Thymus (tissue), 11 donors: ENCODE measurements around the gene ZBTB2. TPM values are rescaled to one million over a fixed set of nuclear protein-coding genes. Genes with fewer than 3 reads are reported as not detected.
"Not testable (repeated sequence)": the region's sequence is repeated elsewhere in the genome, so short reads cannot be mapped to it uniquely, and the experiment has no call there.

Experiments used
- DNase-seq, 9 donors: peaks; one replicate each; pipeline ENCODE4 v3.0.0-alpha.2; 2013; ENCODE audit warnings: low spot score in 9 of 9, low read depth in 6 of 9, missing footprints in 1 of 9
- H3K27ac ChIP-seq, 2 donors: one replicate each; pipeline ENCODE4 v1.5.1; 2013; ENCODE audit warnings: control low read depth in 1 of 2, low read depth in 1 of 2, low read length in 1 of 2, mild to moderate bottlenecking in 1 of 2, moderate library complexity in 1 of 2
- H3K27me3 ChIP-seq, 2 donors: one replicate each; pipeline ENCODE4 v1.5.1; 2013; ENCODE audit warnings: low read length in 1 of 2; ENCODE audit not compliant: control insufficient read depth in 2 of 2, insufficient read depth in 1 of 2
- H3K36me3 ChIP-seq, 2 donors: one replicate each; pipeline ENCODE4 v1.5.1; 2013; ENCODE audit warnings: low read length in 1 of 2, mild to moderate bottlenecking in 1 of 2, moderate library complexity in 1 of 2; ENCODE audit not compliant: control insufficient read depth in 2 of 2, insufficient read depth in 2 of 2
- H3K4me1 ChIP-seq, 2 donors: one replicate each; pipeline ENCODE4 v1.5.1; 2013; ENCODE audit warnings: low read length in 2 of 2; ENCODE audit not compliant: control insufficient read depth in 2 of 2, insufficient read depth in 2 of 2
- H3K4me3 ChIP-seq, 2 donors: one replicate each; pipeline ENCODE4 v1.5.1; 2013; ENCODE audit warnings: low read length in 2 of 2, control low read depth in 1 of 2, mild to moderate bottlenecking in 1 of 2
- H3K9me3 ChIP-seq, 2 donors: one replicate each; pipeline ENCODE4 v1.5.1; 2013; ENCODE audit warnings: low read length in 1 of 2, mild to moderate bottlenecking in 1 of 2; ENCODE audit not compliant: control insufficient read depth in 2 of 2, insufficient read depth in 1 of 2
- WGBS: extraction: QIAGEN DNeasy Blood & Tissue Kit; methylation state at CpG from one replicate; pipeline ENCODE4 v1.1.7; 2013; 5-methylcytosine and 5-hydroxymethylcytosine counted together
- polyA plus RNA-seq: library from polyadenylated mRNA; stranded (reverse); fragments of 200-250 nt; gene quantifications from one replicate; pipeline ENCODE4 v1.2.3, GENCODE V29; 2013
- total RNA-seq: library from RNA; stranded (reverse); fragments of 120-200 nt; gene quantifications from one replicate; pipeline ENCODE4 v1.2.4, GENCODE V29; 2013
- donor health status: healthy.

ZBTB2 gene
- total and polyA plus RNA-seq, 2 donors: 22.1 to 22.8 TPM

- Histone ChIP-seq H3K4me3 (no peak overlapping the region), H3K36me3 (no peaks in the 10 kb centered on the region), H3K4me1 (peaks cover 0 to 12% of the 10 kb centered on the region in 2 donors), H3K9me3 (peaks cover 0 to 4% of the 10 kb centered on the region in 2 donors), H3K27me3 (peaks cover 25 to 43% of the 10 kb centered on the region in 2 donors), H3K27ac (peak overlapping the region in 1 of 2 donors; percentile 46)
- 24% methylated on average over 12 of the region's 12 CpGs for WGBS
- DNase-seq: peak; percentile 23 to 73 (median 36)
These were observed 67.4 kb downstream of the ZBTB2 start for GRCh38 chr6:151323791-151324487.

GRCh38 chr6:151322570-151322969, 68.8 kb downstream of the ZBTB2 start:
- 95% methylated on average over 9 of the region's 9 CpGs for WGBS
- H3K9me3 ChIP-seq: peaks cover 0 to 4% of the 10 kb centered on the region in 2 donors
- no peaks in the 10 kb centered on the region for H3K36me3 ChIP-seq
- H3K4me3 ChIP-seq: no peak overlapping the region
- peaks cover 0 to 12% of the 10 kb centered on the region in 2 donors for H3K4me1 ChIP-seq
- H3K27ac ChIP-seq: no peak overlapping the region
- H3K27me3 ChIP-seq: peaks cover 22 to 40% of the 10 kb centered on the region in 2 donors
- DNase-seq: no peak

- Histone ChIP-seq H3K27ac (no peak overlapping the region), H3K27me3 (peaks cover 17 to 32% of the 10 kb centered on the region in 2 donors), H3K4me1 (peaks cover 0 to 12% of the 10 kb centered on the region in 2 donors), H3K4me3 (no peak overlapping the region), H3K9me3 (peaks cover 0 to 4% of the 10 kb centered on the region in 2 donors), H3K36me3 (no peaks in the 10 kb centered on the region)
- DNase-seq: no peak
- WGBS: 100% methylated on average over 1 of the region's 1 CpG
These were observed 69.9 kb downstream of the ZBTB2 start for GRCh38 chr6:151321438-151321837.

GRCh38 chr6:151320140-151320539, 71.2 kb downstream of the ZBTB2 start:
- 97% methylated on average over 7 of the region's 7 CpGs for WGBS
- Histone ChIP-seq H3K27ac (no peak overlapping the region), H3K4me3 (no peak overlapping the region), H3K27me3 (peaks cover 9 to 19% of the 10 kb centered on the region in 2 donors), H3K36me3 (no peaks in the 10 kb centered on the region), H3K4me1 (peaks cover 0 to 7% of the 10 kb centered on the region in 2 donors), H3K9me3 (no peaks in the 10 kb centered on the region)
- no peak for DNase-seq

- Histone ChIP-seq H3K4me1 (no peaks in the 10 kb centered on the region), H3K4me3 (no peak overlapping the region), H3K27ac (no peak overlapping the region), H3K27me3 (peaks cover 0 to 4% of the 10 kb centered on the region in 2 donors), H3K36me3 (no peaks in the 10 kb centered on the region), H3K9me3 (no peaks in the 10 kb centered on the region)
- DNase-seq: no peak
- WGBS: 93% methylated on average over 3 of the region's 3 CpGs
These were observed 73.4 kb downstream of the ZBTB2 start for GRCh38 chr6:151317995-151318365.

GRCh38 chr6:151317103-151317994, 74.0 kb downstream of the ZBTB2 start:
- Histone ChIP-seq H3K4me3 (no peak overlapping the region), H3K27me3 (peaks cover 0 to 2% of the 10 kb centered on the region in 2 donors), H3K9me3 (no peaks in the 10 kb centered on the region), H3K27ac (peak overlapping the region in 1 of 2 donors; percentile 51), H3K36me3 (no peaks in the 10 kb centered on the region), H3K4me1 (no peaks in the 10 kb centered on the region)
- no peak for DNase-seq
- WGBS: 94% methylated on average over 2 of the region's 2 CpGs

GRCh38 chr6:151315661-151316060, 75.7 kb downstream of the ZBTB2 start:
- H3K36me3 ChIP-seq, H3K27ac ChIP-seq, DNase-seq, H3K27me3 ChIP-seq, H3K9me3 ChIP-seq, H3K4me3 ChIP-seq, H3K4me1 ChIP-seq: not testable (repeated sequence)
- WGBS: 60% methylated on average over 3 of the region's 3 CpGs
